Amniotic stem cell (primary cell): ENCODE results near the gene EIF5A.

Source experiments
- DNase-seq: peaks from one replicate; lab custom pipeline; 2025; lab: John Stamatoyannopoulos, UW

Gene EIF5A

DNA sequence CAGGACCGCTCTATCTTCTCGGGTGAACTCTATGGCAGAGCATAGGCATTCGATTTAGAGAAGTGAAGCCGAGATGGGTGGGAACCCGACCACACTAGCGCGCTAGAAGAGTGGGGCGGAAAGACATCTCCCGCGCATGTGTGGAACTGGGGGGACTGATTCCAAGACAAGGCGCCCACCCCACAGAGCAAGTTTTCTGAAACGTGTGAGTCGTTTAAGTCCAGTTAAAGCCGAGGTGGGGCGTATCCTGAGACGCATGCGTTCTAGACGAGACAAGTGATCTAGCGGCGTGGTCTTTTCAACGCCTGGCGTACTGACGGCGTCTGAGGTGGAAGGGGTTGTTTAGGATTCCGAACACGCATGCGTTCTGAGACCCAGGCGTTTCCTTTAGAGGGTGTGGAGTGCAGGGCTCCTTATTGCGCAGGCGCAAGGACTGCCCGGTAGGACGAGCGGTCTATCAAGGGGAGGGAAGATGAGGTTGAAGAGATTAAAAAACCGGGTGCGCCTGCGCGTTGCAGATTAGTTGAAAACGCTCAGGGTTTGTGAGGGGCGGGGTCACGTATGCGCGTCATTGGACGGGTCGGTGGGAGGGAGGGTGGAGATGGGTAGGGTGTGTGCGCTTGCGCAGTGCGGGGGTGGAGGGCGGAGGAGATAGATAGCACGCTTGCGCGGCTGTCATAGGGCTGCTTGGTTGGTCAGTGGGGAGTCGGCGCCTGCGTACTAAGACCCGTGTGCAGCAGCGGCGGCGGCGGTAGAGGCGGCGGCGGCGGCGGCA lies at the start of gene EIF5A:
Gene EIF5A (plus strand): TSS at position 718 of the 775 bp plus-strand sequence. CDS start 2,008 bp downstream, outside the sequence.
- DNase-seq = peak; percentile 100

DNA sequence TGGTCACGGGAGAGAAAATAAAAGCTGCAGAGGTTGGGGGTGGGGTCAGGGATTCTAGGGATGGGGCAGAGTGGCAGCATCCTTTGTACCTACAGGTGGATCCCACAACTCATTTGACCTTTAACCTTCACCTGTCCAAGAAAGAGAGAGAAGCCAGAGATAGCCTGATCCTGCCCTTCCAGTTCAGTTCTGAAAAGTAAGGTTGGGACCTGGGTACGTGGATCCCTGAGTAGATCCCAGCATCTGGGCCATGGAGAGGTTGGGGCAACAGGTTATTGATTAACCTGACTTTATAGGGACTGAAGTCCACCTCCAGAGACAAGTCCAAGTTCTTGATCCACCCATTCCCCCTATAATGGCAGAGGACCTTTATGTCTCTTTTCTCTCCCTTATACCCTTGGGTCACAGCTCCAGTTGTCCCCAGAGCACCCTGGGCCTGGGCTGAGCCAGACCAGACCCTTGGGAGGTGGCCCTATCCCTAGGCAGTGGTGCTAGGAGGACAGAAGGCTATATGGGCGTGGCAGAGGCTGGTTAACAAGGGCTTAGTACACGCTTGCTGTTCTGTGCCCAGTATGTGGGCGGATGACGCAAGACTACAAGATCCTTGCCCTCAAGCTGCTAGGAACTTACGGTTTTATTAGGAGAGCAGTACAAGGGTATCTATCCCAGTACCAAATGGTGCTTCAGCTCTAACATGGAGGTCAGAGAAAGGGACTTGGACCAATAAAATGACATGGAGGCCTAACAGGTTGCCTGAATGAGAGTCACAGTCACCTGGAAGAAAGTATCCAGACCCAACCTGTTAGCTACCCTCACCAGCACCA lies 48.5 kb upstream of the EIF5A start:
- no peak for DNase-seq

DNA sequence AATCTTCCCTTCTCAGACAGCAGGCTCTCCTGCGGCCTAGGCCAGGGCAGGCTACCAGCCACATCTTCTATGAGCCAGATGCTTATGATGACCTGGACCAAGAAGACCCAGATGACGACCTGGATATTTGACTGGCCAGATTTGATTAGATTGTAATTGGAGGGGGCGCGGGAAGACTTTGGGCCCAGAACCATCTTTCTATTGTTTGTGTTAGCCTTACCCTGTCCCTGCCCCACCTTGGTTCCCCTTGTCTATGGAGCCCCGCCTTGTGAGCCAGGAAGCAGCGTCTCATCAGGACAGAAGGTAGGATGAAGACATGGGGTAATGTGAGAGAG lies 47.9 kb upstream of the EIF5A start:
- DNase-seq = no peak

DNA sequence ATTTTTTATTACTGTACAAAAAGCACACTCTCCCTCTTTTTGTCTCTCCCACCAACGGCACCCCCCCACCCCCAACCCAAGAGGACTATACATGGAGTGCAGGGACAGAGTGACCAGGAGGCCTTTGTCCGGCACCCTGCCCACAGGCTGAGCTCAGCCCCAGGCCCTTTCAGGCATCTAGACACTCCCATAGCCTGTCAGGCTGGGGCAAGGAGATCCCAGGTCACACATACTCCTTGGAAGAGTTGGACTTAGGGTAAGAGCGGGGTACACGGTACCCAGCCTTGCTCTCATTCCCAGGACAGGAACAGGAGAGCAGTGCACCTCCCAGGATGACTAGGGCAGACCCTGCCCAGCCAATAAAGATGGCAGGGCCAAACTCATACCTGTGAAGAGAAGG lies 47.3 kb upstream of the EIF5A start:
- DNase-seq = no peak

DNA sequence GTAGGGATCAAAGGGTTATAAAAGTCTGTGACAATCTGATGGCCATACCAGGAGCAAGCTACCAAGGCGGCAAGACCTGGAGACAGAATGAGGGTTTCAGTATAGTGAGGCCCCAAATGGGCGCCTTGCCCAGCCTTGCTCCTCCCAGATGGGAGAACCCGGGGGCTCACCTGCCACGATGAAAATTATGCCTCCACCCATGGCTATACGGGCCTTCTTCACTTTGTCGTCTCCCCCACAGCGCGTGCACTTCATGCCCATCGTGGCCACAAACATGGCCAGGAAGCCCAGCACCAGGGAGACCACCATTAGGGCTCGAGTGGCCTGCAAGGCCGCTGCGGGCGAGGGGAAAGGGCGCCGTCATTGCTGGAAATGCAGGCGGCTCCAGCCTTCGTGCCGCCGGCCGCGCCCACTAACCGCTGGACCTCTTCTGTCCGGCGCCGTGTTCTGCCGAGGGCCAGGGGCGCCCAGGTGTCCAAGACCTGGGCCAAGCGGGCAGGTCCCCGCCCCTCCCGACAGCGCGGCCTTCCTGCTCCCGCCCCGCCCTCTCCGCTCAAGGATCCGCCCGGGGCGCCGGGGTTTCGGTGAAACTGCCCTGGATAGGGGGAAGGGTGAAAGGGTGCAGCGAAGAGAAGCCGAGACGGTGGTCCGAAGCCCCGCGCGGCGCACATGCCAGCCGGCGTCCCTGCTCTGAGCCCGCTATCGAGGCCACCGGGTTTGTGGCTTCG lies 46.6 kb upstream of the EIF5A start:
- no peak for DNase-seq

DNA sequence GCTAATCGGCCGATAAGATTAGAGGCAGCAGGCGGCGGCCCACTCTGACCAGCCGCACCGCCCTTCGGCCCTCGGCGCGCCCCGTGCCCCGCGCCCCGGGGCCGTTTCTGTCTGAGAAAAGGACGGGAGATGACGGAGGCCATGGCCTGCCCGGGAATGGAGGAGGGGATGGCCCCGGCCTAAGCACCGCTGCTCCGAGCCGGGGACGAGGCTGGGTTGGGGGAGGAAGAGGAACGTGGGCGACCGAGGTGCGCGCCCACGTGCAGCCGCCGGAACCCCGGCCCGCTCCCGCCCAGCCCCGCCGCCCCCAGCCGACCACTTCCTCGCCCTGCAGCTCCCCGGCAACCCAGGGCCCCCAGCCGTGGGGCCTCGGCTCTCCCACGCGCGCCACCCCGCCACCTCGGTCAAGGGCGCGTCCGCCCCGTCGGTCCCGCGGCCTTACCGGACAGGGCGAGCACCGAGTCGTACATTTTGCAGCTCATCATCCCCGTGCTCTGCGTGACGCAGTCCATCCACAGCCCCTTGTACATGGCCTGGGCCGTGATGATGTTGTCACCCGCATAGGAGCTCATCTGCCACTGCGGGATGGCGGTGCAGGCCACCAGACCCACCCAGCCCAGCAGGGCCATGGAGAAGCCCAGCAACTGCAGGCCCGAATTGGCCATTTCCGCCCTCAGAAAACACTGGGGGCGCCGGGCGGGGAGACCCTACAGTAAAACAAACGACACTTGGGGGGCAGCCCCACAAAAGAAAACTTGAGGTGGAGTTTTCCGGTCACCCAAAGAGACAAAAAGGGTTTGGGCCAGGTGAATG lies 45.8 kb upstream of the EIF5A start:
- no peak for DNase-seq

DNA sequence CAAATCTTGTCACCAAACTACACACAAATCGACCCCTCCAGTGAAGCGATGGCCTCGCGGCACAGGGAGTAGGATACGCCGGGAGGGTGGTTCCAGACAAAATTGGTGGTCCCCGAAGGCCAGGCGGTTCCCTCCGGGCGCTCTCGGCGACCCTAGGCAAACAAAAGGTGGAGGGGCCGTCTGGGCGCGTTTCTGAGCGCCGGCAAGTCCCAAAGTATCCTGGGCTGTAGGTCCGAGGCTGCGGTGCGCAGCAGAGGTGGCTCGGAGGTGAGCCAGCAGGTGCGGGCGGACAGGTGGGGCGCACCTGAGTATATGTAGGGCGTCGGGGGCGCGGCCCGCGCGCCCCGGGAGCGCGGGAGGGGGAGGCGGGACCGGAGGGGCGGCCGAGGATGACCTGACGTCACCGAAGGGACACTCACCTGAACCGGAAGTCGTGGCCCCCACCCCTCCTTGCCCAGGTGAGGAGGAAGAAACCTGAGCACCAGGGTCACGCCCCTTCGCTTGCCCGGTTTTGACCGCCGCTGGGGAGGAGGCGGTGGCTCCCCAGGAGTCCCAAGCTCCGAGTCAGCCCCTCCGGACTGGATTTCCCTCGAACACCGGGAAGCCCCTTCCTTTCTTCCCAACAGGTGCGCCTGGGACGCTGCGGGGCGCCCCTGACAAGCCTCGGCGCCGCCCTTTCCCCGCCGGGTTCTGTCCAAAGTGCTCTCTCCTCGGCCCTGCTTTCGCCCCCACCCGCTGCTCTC lies 45.1 kb upstream of the EIF5A start, which contains the start of gene CLDN7:
Gene CLDN7 (minus strand): TSS at position 287 of the 743 bp plus-strand sequence. CDS start 435 bp downstream, outside the sequence.
- DNase-seq = no peak

DNA sequence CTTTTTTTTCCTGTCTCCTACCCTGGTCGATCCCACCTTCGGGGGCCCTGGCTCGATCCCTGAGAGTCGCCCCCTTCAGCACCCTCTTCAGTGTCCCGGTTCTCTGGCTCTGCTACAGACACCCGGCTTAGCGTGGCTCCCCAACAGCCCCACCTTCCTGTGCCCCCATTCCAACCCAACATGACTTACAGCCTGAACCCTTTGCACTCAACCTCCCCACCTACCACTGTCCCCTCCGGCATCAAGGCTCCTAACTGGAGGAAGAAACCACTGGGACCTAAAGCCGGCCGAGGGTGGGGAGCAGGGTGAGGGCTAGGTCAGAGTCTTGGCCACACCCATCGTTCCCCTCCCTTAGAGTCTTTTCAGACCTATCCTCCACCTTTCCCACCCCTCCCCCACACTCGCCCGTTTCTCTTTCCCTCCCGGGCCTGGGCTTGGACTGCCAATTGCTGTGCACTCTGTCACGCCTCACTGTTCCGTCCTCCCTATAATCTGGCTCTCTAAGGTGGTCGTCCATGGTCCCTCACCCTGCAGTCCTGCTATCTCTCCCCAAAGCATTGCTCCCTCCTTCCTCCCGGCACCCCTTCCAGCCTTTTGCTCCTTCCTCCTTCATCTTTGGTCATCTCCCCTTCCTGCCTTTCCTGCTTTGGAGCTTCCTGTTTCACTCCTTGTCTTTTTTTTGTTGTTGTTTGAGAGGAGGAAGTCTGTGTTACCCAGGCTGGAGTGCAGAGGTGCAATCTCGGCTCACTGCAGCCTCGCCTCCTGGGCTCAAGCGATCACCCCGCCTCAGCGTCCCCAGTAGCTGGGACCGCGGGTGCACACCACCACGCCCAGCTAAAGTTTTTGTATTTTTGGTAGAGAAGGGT lies 44.3 kb upstream of the EIF5A start:
- DNase-seq = no peak

DNA sequence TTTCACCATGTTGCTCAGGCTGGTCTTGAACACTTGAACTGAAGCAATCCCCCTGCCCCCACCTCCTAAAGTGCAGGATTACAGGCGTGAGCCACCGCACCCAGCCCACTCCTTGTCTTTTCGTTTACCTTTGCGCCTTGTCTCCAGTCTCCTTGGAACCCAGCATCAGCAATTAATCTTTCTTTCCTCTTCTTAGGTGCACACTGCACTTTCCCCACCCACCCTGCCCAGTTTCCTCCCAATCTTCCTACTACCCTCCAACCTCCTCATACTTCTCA lies 43.7 kb upstream of the EIF5A start:
- DNase-seq = no peak

DNA sequence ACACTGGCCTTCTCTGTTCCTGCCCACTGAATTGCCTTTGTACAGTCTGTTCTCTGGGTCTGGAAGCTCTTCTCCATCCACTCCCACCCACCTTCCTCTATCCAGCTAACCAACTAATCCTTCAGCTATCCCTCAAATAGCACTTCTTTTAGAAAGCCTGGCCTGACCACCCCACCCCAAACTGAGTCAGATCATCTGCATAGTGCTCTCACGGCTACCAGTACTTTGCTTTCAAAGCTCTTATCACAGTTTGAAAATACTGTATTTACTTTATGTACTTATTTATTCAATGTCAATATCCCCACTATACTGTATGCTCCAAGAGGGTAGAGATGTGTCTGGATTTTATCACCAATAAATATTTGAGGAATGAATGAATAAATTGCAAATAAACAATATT lies 40.6 kb upstream of the EIF5A start:
- no peak for DNase-seq

DNA sequence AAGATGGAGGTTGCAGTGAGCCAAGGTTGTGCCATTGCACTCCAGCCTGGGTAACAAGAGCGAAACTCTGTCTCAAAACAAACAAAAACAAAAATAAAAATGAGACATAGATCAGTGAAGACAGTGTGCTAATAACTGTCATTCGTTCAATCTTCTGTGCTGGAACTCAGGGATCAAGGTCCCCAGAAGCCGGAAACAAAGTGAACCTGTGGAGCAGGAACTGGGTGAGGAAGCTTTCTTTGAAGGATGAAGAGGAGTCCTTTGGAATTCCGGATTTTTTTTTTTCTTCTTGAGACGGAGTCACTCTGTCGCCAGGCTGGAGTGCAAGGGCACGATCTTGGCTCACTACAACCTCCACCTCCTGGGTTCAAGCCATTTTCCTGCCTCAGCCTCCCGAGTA lies 28.0 kb upstream of the EIF5A start:
- no peak for DNase-seq

DNA sequence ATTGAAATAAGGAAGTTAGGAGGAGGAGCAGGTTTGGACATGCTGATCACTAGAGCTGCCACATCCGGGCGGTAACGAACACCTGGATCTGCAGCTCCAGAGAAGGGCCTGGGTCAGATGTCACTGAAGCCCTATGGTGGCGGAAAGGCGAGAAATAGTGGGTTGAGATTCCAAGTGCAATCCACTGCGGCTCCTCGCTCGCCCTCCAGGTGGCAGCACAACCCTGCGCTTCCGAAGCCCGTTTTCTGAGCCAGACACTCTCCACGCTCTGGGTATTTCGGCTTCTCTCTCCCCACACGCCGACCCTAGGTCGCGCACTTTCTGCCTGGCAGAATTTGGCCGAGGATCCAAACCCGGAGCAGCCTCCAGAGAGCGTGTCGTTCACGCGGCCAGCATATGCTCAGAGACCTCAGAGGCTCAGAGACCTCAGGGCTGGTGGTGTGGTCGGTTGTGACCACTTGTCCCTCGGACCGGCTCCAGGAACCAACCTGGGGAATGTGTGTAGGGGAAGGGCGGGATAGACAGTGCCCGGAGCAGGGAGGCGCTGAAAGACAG lies 26.8 kb upstream of the EIF5A start:
- peak; percentile 56 for DNase-seq

DNA sequence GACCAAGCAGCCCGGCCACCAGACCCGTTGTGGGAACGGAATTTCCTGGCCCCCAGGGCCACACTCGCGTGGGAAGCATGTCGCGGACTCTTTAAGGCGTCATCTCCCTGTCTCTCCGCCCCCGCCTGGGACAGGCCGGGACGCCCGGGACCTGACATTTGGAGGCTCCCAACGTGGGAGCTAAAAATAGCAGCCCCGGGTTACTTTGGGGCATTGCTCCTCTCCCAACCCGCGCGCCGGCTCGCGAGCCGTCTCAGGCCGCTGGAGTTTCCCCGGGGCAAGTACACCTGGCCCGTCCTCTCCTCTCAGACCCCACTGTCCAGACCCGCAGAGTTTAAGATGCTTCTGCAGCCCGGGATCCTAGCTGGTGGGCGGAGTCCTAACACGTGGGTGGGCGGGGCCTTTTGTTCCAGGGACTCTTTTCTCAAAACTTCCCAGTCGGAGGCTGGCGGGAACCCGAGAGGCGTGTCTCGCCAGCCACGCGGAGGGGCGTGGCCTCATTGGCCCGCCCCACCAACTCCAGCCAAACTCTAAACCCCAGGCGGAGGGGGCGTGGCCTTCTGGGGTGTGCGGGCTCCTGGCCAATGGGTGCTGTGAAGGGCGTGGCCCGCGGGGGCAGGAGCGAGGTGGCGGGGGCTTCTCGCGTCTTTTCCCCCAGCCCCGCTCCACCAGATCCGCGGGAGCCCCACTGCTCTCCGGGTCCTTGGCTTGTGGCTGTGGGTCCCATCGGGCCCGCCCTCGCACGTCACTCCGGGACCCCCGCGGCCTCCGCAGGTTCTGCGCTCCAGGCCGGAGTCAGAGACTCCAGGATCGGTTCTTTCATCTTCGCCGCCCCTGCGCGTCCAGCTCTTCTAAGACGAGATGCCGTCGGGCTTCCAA lies 26.1 kb upstream of the EIF5A start, which contains the start of gene SLC2A4:
Gene SLC2A4 (plus strand): TSS at position 645 of the 879 bp plus-strand sequence. CDS start 217 bp downstream, at position 862.
- peak; percentile 69 for DNase-seq

DNA sequence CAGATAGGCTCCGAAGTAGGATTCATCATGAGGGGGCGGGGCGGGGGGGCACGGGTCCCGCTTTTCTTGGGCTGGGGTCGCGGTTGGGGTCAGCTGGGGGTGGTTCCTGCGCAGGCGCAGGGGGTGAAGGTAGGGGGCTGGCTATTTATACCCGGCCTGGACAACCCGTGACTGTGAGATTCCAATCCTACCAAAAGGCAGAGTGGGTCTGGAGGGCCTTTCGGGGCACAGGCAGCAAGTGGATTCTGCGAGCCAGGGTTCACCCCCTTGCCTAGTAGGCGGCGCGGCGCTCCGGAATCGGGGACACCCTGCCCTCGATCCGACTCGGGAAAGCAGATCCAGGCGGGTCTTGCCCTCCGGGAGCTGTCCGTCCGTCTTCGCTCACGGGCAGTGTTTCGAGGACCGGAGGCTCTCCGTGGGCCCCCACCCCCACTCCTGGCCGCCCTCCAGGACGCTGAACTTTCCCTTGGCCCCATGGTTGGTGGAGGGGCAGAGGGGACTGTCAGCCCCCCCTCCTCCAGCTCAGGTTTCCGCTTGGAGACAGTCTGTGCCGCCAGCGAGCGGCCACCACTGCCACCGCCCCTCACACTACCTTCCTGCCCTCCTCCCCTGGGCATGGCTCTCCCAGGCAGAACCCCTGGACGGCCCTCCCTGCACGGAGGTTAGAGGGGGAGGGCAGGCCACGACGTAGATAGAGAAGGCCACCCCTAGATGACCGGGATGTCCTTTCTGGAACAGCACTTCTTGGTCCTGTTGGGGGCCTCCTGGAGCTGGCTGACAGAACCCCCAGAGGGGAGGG lies 25.3 kb upstream of the EIF5A start:
- no peak for DNase-seq

DNA sequence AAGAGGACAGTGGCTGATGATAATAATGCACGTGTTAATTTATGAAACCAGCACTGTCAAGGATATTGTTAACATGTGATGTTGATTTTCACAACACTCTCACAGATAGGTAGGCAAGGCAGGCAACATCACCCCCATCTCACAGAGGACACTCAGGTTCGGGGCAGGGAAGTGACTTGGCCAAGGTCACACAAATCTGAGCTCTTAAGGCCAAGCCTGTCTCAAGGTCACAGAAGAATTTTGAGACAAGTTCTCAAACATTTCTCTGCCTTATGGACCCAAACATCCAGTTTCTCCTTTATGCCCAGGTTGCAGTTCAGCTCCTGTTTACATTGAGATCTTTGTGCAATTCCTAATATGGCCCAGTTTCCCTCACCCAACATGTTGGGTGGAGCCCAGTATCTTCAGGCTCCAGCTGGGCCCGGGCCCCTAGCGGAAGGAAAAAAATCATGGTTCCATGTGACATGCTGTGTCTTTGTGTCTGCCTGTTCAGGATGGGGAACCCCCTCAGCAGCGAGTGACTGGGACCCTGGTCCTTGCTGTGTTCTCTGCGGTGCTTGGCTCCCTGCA lies 24.6 kb upstream of the EIF5A start:
- no peak for DNase-seq

DNA sequence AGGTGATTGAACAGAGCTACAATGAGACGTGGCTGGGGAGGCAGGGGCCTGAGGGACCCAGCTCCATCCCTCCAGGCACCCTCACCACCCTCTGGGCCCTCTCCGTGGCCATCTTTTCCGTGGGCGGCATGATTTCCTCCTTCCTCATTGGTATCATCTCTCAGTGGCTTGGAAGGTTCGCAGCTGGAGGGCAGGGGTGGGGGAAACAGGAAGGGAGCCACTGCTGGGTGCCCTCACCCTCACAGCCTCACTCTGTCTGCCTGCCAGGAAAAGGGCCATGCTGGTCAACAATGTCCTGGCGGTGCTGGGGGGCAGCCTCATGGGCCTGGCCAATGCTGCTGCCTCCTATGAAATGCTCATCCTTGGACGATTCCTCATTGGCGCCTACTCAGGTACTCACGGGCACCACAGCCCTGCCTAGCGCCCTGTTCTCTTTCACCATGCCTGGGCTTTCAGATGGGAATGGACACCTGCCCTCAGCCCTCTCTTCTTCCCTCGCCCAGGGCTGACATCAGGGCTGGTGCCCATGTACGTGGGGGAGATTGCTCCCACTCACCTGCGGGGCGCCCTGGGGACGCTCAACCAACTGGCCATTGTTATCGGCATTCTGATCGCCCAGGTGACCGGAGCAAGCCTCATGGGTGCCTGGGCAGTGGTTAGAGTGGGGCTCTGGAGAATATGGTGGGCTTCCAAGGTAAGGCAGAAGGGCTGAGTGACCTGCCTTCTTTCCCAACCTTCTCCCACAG lies 23.8 kb upstream of the EIF5A start:
- no peak for DNase-seq

DNA sequence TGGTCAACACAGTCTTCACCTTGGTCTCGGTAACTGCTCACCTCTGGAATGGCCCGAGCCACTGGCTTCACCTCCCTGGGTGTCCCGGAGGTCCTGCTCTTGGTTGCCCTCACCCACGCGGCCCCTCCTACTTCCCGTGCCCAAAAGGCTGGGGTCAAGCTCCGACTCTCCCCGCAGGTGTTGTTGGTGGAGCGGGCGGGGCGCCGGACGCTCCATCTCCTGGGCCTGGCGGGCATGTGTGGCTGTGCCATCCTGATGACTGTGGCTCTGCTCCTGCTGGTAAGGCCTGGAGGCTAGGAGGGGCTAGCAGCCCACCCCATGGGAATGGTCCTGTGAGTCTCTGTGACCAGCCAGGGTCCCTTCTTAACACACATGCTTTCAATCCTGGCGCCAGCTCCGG lies 22.5 kb upstream of the EIF5A start:
- no peak for DNase-seq
